ENCODE results near the gene ADCY2.

DNA sequence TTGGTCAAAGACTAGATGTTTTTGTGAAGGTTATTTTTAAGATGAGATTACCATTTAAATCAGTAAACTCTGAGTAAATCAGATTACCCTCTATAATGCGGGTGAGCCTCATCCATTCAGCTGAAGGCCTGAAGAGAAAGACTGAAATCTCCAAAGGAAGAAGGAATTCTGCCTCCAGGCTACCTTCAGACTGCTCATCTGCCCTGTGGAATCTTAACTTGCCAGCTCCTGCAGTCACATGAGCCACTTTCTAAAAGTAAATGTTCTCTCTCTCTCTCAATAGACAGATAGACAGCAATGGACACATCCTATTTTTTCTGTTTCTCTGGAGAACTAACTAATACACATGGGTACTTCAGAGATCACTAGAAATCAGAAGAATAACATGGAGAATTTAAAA is 272.2 kb downstream of the ADCY2 start:
- TF ChIP-seq, protein P1, sequence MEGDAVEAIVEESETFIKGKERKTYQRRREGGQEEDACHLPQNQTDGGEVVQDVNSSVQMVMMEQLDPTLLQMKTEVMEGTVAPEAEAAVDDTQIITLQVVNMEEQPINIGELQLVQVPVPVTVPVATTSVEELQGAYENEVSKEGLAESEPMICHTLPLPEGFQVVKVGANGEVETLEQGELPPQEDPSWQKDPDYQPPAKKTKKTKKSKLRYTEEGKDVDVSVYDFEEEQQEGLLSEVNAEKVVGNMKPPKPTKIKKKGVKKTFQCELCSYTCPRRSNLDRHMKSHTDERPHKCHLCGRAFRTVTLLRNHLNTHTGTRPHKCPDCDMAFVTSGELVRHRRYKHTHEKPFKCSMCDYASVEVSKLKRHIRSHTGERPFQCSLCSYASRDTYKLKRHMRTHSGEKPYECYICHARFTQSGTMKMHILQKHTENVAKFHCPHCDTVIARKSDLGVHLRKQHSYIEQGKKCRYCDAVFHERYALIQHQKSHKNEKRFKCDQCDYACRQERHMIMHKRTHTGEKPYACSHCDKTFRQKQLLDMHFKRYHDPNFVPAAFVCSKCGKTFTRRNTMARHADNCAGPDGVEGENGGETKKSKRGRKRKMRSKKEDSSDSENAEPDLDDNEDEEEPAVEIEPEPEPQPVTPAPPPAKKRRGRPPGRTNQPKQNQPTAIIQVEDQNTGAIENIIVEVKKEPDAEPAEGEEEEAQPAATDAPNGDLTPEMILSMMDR (IDR thresholded peaks at IDR 0.05), result no peak
- no peak for TF ChIP-seq POLR2A (IDR thresholded peaks at IDR 0.05)
